Measurements from ENCODE around the gene FGD3. TPM values are rescaled to one million over a fixed set of nuclear protein-coding genes. Genes with fewer than 3 reads are reported as not detected.

The FGD3 gene
- polyA plus RNA-seq, 1 donor (not counting 4 experiments of a cell fraction or from before 2014, with no cell fraction given): 0.21 TPM

- H4K20me1 ChIP-seq (ENCODE audit: control insufficient read depth, extremely low read depth, insufficient read depth, low read length): no peaks in the 10 kb centered on the region
- H3K9ac ChIP-seq (ENCODE audit: control insufficient read depth, extremely low read depth, insufficient read depth, low read length): no peak overlapping the region
- H3K36me3 ChIP-seq (ENCODE audit: control insufficient read depth in 2 of 2, extremely low read depth in 1 of 2, insufficient read depth in 2 of 2, low read length in 2 of 2): no peaks in the 10 kb centered on the region
- no peaks in the 10 kb centered on the region for H3K4me1 ChIP-seq (ENCODE audit: control insufficient read depth, extremely low read depth, insufficient read depth, low read length)
- H3K27ac ChIP-seq (ENCODE audit: control insufficient read depth, insufficient read depth, low read length): no peak overlapping the region
- TF ChIP-seq CTCF (optimal IDR thresholded peaks at IDR 0.05 in 1 of 3, IDR thresholded peaks at IDR 0.05 in 1 of 3, conservative IDR thresholded peaks at IDR 0.05 in 1 of 3; ENCODE audit: extremely low read depth in 1 of 3, insufficient read depth in 2 of 3, low read length in 3 of 3) (no peak), EZH2 (IDR thresholded peaks at IDR 0.05; ENCODE audit: low read length) (no peak)
- FAIRE-seq: no peak
- dilution Hi-C loops (cut with MboI; ENCODE audit: extremely low pct_ligation_motif_present, low sequenced_read_pairs): no loop called here
- H3K9me1 ChIP-seq (ENCODE audit: control insufficient read depth, extremely low read depth, insufficient read depth, low read length): no peaks in the 10 kb centered on the region
- H2AFZ ChIP-seq (ENCODE audit: control insufficient read depth, low read length): no peak overlapping the region
- no peak overlapping the region for H3K4me2 ChIP-seq (ENCODE audit: control insufficient read depth, extremely low read depth, insufficient read depth, low read depth, low read length)
- H3K9me3 ChIP-seq (ENCODE audit: control insufficient read depth, low read depth, low read length): no peaks in the 10 kb centered on the region
- no peak for DNase-seq (ENCODE audit: low read depth, low spot score)
- peaks cover 10% of the 10 kb centered on the region for H3K27me3 ChIP-seq (ENCODE audit: control insufficient read depth, extremely low read depth, insufficient read depth, low read length)
- H3K4me3 ChIP-seq (ENCODE audit: control insufficient read depth in 2 of 3, extremely low read depth in 1 of 3, insufficient read depth in 2 of 3, low read depth in 1 of 3, low read length in 3 of 3): no peak overlapping the region
- no peaks in the 10 kb centered on the region for H3K79me2 ChIP-seq (ENCODE audit: control insufficient read depth, insufficient read depth, low read length)
Measured at GRCh38 chr9:93057042-93057702, 109.8 kb downstream of the FGD3 start.

GRCh38 chr9:93057703-93058354 lies 110.5 kb downstream of the FGD3 start:
- Histone ChIP-seq H3K4me3 (ENCODE audit: control insufficient read depth in 2 of 3, extremely low read depth in 1 of 3, insufficient read depth in 2 of 3, low read depth in 1 of 3, low read length in 3 of 3) (no peak overlapping the region), H3K9me3 (ENCODE audit: control insufficient read depth, low read depth, low read length) (no peaks in the 10 kb centered on the region), H3K9ac (ENCODE audit: control insufficient read depth, extremely low read depth, insufficient read depth, low read length) (no peak overlapping the region), H3K4me1 (ENCODE audit: control insufficient read depth, extremely low read depth, insufficient read depth, low read length) (no peaks in the 10 kb centered on the region), H3K9me1 (ENCODE audit: control insufficient read depth, extremely low read depth, insufficient read depth, low read length) (no peaks in the 10 kb centered on the region), H3K27ac (ENCODE audit: control insufficient read depth, insufficient read depth, low read length) (no peak overlapping the region), H3K79me2 (ENCODE audit: control insufficient read depth, insufficient read depth, low read length) (no peaks in the 10 kb centered on the region), H2AFZ (ENCODE audit: control insufficient read depth, low read length) (no peak overlapping the region), H3K27me3 (ENCODE audit: control insufficient read depth, extremely low read depth, insufficient read depth, low read length) (peaks cover 10% of the 10 kb centered on the region), H3K36me3 (ENCODE audit: control insufficient read depth in 2 of 2, extremely low read depth in 1 of 2, insufficient read depth in 2 of 2, low read length in 2 of 2) (no peaks in the 10 kb centered on the region), H3K4me2 (ENCODE audit: control insufficient read depth, extremely low read depth, insufficient read depth, low read depth, low read length) (no peak overlapping the region), H4K20me1 (ENCODE audit: control insufficient read depth, extremely low read depth, insufficient read depth, low read length) (no peaks in the 10 kb centered on the region)
- FAIRE-seq (no peak), DNase-seq (ENCODE audit: low read depth, low spot score) (no peak)
- TF ChIP-seq EZH2 (IDR thresholded peaks at IDR 0.05; ENCODE audit: low read length) (no peak), CTCF (optimal IDR thresholded peaks at IDR 0.05 in 1 of 3, IDR thresholded peaks at IDR 0.05 in 1 of 3, conservative IDR thresholded peaks at IDR 0.05 in 1 of 3; ENCODE audit: extremely low read depth in 1 of 3, insufficient read depth in 2 of 3, low read length in 3 of 3) (no peak)
- dilution Hi-C loops (cut with MboI; ENCODE audit: extremely low pct_ligation_motif_present, low sequenced_read_pairs): no loop called here

All from keratinocyte (primary cell).